GM18867 (cell line): ENCODE data around the gene XPR1.
"Not testable (repeated sequence)": the region's sequence is repeated elsewhere in the genome, so short reads cannot be mapped to it uniquely, and the experiment has no call there.

ENCODE experiments used
- ATAC-seq: cut with Tn5 transposase; IDR thresholded peaks from one replicate; pipeline ENCODE4 v1.9.1; 2021; ENCODE audit warnings: mild to moderate bottlenecking, moderate library complexity; ENCODE audit not compliant: unreplicated experiment

Gene XPR1

GRCh38 chr1:180833180-180833579 is 201.4 kb downstream of the XPR1 start:
- ATAC-seq: not testable (repeated sequence)

GRCh38 chr1:180836449-180836848 is 204.6 kb downstream of the XPR1 start:
- no peak for ATAC-seq

GRCh38 chr1:180837020-180837419 is 205.2 kb downstream of the XPR1 start:
- ATAC-seq: no peak

- ATAC-seq: no peak
Measured at GRCh38 chr1:180838535-180838934, 206.7 kb downstream of the XPR1 start.

GRCh38 chr1:180839547-180839946 is 207.7 kb downstream of the XPR1 start:
- ATAC-seq: no peak

GRCh38 chr1:180841415-180841814 is 209.6 kb downstream of the XPR1 start:
- ATAC-seq: no peak

GRCh38 chr1:180842052-180842451 is 210.2 kb downstream of the XPR1 start:
- no peak for ATAC-seq

- no peak for ATAC-seq
Measured at GRCh38 chr1:180842491-180843275, 210.9 kb downstream of the XPR1 start.

GRCh38 chr1:180845352-180845751 is 213.5 kb downstream of the XPR1 start:
- no peak for ATAC-seq

- ATAC-seq: no peak
Measured at GRCh38 chr1:180848191-180848590, 216.4 kb downstream of the XPR1 start.

GRCh38 chr1:180849031-180849775 is 217.4 kb downstream of the XPR1 start:
- ATAC-seq: peak; percentile 88

GRCh38 chr1:180851995-180852887 is 220.4 kb downstream of the XPR1 start:
- no peak for ATAC-seq

- no peak for ATAC-seq
Measured at GRCh38 chr1:180854001-180854400, 222.2 kb downstream of the XPR1 start.

- ATAC-seq: no peak
Measured at GRCh38 chr1:180854456-180854855, 222.6 kb downstream of the XPR1 start.

- ATAC-seq: not testable (repeated sequence)
Measured at GRCh38 chr1:180857947-180858725, 226.3 kb downstream of the XPR1 start.

- no peak for ATAC-seq
Measured at GRCh38 chr1:180859306-180859705, 227.5 kb downstream of the XPR1 start.

- no peak for ATAC-seq
Measured at GRCh38 chr1:180860535-180860934, 228.7 kb downstream of the XPR1 start.

GRCh38 chr1:180862305-180862704 is 230.5 kb downstream of the XPR1 start:
- ATAC-seq: no peak

GRCh38 chr1:180863158-180863775 is 231.4 kb downstream of the XPR1 start:
- ATAC-seq: no peak
